DOHH2 (cell line): ENCODE results near the gene PCLO.
"Not testable (repeated sequence)": the region's sequence is repeated elsewhere in the genome, so short reads cannot be mapped to it uniquely, and the experiment has no call there.

Experiments used
- H3F3A ChIP-seq: fragments of 200-600 bp; sonication (generic), shearing (Covaris generic); 2 replicates; pipeline ENCODE4 v1.6.0; 2016; ENCODE audit warnings: antibody characterized with exemption, mild to moderate bottlenecking; ENCODE audit not compliant: control insufficient read depth, insufficient read depth
- H3K27ac ChIP-seq: fragments of 200-600 bp; sonication (generic); 2 replicates; pipeline ENCODE4 v1.5.1; 2014; ENCODE audit warnings: low read depth, mild to moderate bottlenecking, low read length, moderate library complexity
- H3K27me3 ChIP-seq: fragments of 200-600 bp; sonication (generic); 2 replicates; pipeline ENCODE4 v1.6.1; 2014; ENCODE audit warnings: mild to moderate bottlenecking, low read length, mixed read lengths; ENCODE audit not compliant: control insufficient read depth
- H3K36me3 ChIP-seq: fragments of 200-600 bp; sonication (generic); 2 replicates; pipeline ENCODE4 v1.6.1; 2014; ENCODE audit warnings: mild to moderate bottlenecking, low read length, moderate library complexity, mixed read lengths; ENCODE audit not compliant: control insufficient read depth
- H3K4me1 ChIP-seq: fragments of 200-600 bp; sonication (generic); 2 replicates; pipeline ENCODE4 v1.6.1; 2014; ENCODE audit warnings: mild to moderate bottlenecking, low read length, mixed read lengths; ENCODE audit not compliant: control insufficient read depth
- H3K4me2 ChIP-seq: fragments of 200-600 bp; sonication (generic); 2 replicates; pipeline ENCODE4 v1.6.0; 2014; ENCODE audit warnings: mild to moderate bottlenecking, low read length, moderate library complexity
- H3K4me3 ChIP-seq: fragments of 200-600 bp; sonication (generic); 2 replicates; pipeline ENCODE4 v1.5.1; 2014; ENCODE audit warnings: mild to moderate bottlenecking, low read length, mixed read lengths
- H3K79me2 ChIP-seq: fragments of 200-600 bp; sonication (generic); 2 replicates; pipeline ENCODE4 v1.6.1; 2014; ENCODE audit warnings: mild to moderate bottlenecking, low read length, mixed read lengths; ENCODE audit not compliant: control insufficient read depth
- H3K9me2 ChIP-seq: fragments of 200-600 bp; sonication (generic); replicated peaks from 2 replicates; pipeline ENCODE4 v1.6.1; 2014; ENCODE audit warnings: mild to moderate bottlenecking, low read length, mixed read lengths; ENCODE audit not compliant: control insufficient read depth
- H3K9me3 ChIP-seq: fragments of 200-600 bp; sonication (generic); 2 replicates; pipeline ENCODE4 v1.6.1; 2014; ENCODE audit warnings: antibody characterized with exemption, low read length, mixed read lengths; ENCODE audit not compliant: control insufficient read depth, insufficient read depth
- H4K20me1 ChIP-seq: fragments of 200-600 bp; sonication (generic); 2 replicates; pipeline ENCODE4 v1.6.0; 2014; ENCODE audit warnings: low read depth, mild to moderate bottlenecking, antibody characterized with exemption, low read length, moderate library complexity; ENCODE audit not compliant: control insufficient read depth, insufficient read depth
- CTCF ChIP-seq: fragments of 200-600 bp; sonication (generic); IDR thresholded peaks from one replicate; pipeline ENCODE4 v1.5.1; 2014; ENCODE audit warnings: antibody characterized with exemption, mild to moderate bottlenecking, low read depth, low read length; ENCODE audit not compliant: poor library complexity, severe bottlenecking
- EZH2phosphoT487 ChIP-seq: fragments of 200-600 bp; sonication (generic); IDR thresholded peaks from 2 replicates; pipeline ENCODE4 v1.6.1; 2017; ENCODE audit warnings: borderline replicate concordance, mild to moderate bottlenecking, antibody characterized with exemption, low read length, moderate library complexity, mixed read lengths

PCLO gene

GRCh38 chr7:82925331-82925730 is 237.4 kb downstream of the PCLO start:
- Histone ChIP-seq H3K27me3 (no peaks in the 10 kb centered on the region), H4K20me1 (no peaks in the 10 kb centered on the region), H3K9me3 (no peaks in the 10 kb centered on the region), H3K4me3 (peak overlapping the region; percentile 40), H3K4me2 (peak overlapping the region; percentile 61), H3K9me2 (no peaks in the 10 kb centered on the region), H3K27ac (peak overlapping the region; percentile 57), H3K79me2 (no peaks in the 10 kb centered on the region), H3K36me3 (no peaks in the 10 kb centered on the region), H3K4me1 (peaks cover 29% of the 10 kb centered on the region), H3F3A (peaks cover 17% of the 10 kb centered on the region)
- TF ChIP-seq EZH2phosphoT487 (no peak), CTCF (no peak)

GRCh38 chr7:82906502-82906901 is 256.2 kb downstream of the PCLO start:
- H4K20me1 ChIP-seq = no peaks in the 10 kb centered on the region
- no peak overlapping the region for H3K27ac ChIP-seq
- H3K9me3 ChIP-seq = no peaks in the 10 kb centered on the region
- no peaks in the 10 kb centered on the region for H3K79me2 ChIP-seq
- no peaks in the 10 kb centered on the region for H3K4me1 ChIP-seq
- TF ChIP-seq EZH2phosphoT487 = no peak
- TF ChIP-seq CTCF = no peak
- no peaks in the 10 kb centered on the region for H3F3A ChIP-seq
- H3K9me2 ChIP-seq = no peaks in the 10 kb centered on the region; the same call in 1 of the 2 replicates
- H3K4me3 ChIP-seq = no peak overlapping the region
- no peaks in the 10 kb centered on the region for H3K36me3 ChIP-seq
- H3K4me2 ChIP-seq = no peak overlapping the region
- H3K27me3 ChIP-seq = no peaks in the 10 kb centered on the region

- TF ChIP-seq CTCF = no peak
- no peak for TF ChIP-seq EZH2phosphoT487
- H3K27ac ChIP-seq = no peak overlapping the region
- H3K4me1 ChIP-seq = no peaks in the 10 kb centered on the region
- no peaks in the 10 kb centered on the region for H3F3A ChIP-seq
- H3K9me2 ChIP-seq = no peaks in the 10 kb centered on the region; the same call in 1 of the 2 replicates
- no peaks in the 10 kb centered on the region for H3K36me3 ChIP-seq
- H3K27me3 ChIP-seq = no peaks in the 10 kb centered on the region
- no peak overlapping the region for H3K4me3 ChIP-seq
- H3K79me2 ChIP-seq = no peaks in the 10 kb centered on the region
- H3K4me2 ChIP-seq = no peak overlapping the region
- H3K9me3 ChIP-seq = no peaks in the 10 kb centered on the region
- H4K20me1 ChIP-seq = no peaks in the 10 kb centered on the region
Observed at GRCh38 chr7:82904871-82905270, 257.8 kb downstream of the PCLO start.

GRCh38 chr7:82901098-82901497 is 261.6 kb downstream of the PCLO start:
- not testable (repeated sequence) for H3K9me2 ChIP-seq, H3K4me2 ChIP-seq, H3K4me3 ChIP-seq, H3K27me3 ChIP-seq, H3F3A ChIP-seq, H3K4me1 ChIP-seq, H4K20me1 ChIP-seq, H3K79me2 ChIP-seq, H3K36me3 ChIP-seq, H3K27ac ChIP-seq, H3K9me3 ChIP-seq
